KMS-11 (cell line): ENCODE data around the gene GRIP1.

Experiments
- H2AFZ ChIP-seq: fragments of 200-600 bp; sonication (generic); 2 replicates; pipeline ENCODE4 v1.6.1; 2016; ENCODE audit warnings: antibody characterized with exemption, mixed run types, low read depth
- H3K27ac ChIP-seq: fragments of 200-600 bp; sonication (generic); 2 replicates; pipeline ENCODE4 v1.6.1; 2016; ENCODE audit warnings: mild to moderate bottlenecking, mixed run types
- H3K27me3 ChIP-seq: fragments of 200-600 bp; sonication (generic); 2 replicates; pipeline ENCODE4 v1.6.1; 2017; ENCODE audit warnings: mild to moderate bottlenecking, low read depth, mixed run types, moderate library complexity; ENCODE audit not compliant: insufficient read depth
- H3K36me3 ChIP-seq: fragments of 200-600 bp; sonication (generic); 2 replicates; pipeline ENCODE4 v1.6.1; 2017; ENCODE audit warnings: mild to moderate bottlenecking, mixed run types; ENCODE audit not compliant: insufficient read depth
- H3K4me1 ChIP-seq: fragments of 200-600 bp; sonication (generic); 2 replicates; pipeline ENCODE4 v1.6.1; 2016; ENCODE audit warnings: mild to moderate bottlenecking, low read depth, mixed run types; ENCODE audit not compliant: poor library complexity, severe bottlenecking
- H3K4me2 ChIP-seq: fragments of 200-600 bp; sonication (generic); 2 replicates; pipeline ENCODE4 v1.7.0; 2016; ENCODE audit warnings: mild to moderate bottlenecking, mixed run types
- H3K4me3 ChIP-seq: fragments of 200-600 bp; sonication (generic); IDR thresholded peaks from 2 replicates; pipeline ENCODE4 v1.6.1; 2017; ENCODE audit warnings: low read depth, low read length, mixed read lengths; ENCODE audit not compliant: insufficient read depth
- H3K79me2 ChIP-seq: fragments of 200-600 bp; sonication (generic); 2 replicates; pipeline ENCODE4 v1.6.1; 2016; ENCODE audit warnings: low read depth, mixed run types; ENCODE audit not compliant: insufficient read depth
- H3K9ac ChIP-seq: fragments of 200-600 bp; sonication (generic); 2 replicates; pipeline ENCODE4 v1.6.1; 2016; ENCODE audit warnings: mild to moderate bottlenecking, mixed run types
- H4K20me1 ChIP-seq: fragments of 200-600 bp; sonication (generic); 2 replicates; pipeline ENCODE4 v1.6.1; 2016; ENCODE audit warnings: mild to moderate bottlenecking, mixed run types; ENCODE audit not compliant: insufficient read depth
- CTCF ChIP-seq: fragments of 200-600 bp; sonication (generic); conservative IDR thresholded peaks from 2 replicates; pipeline ENCODE4 v1.6.1; 2017; ENCODE audit warnings: low read depth, mild to moderate bottlenecking, antibody characterized with exemption, low read length, moderate library complexity, mixed read lengths

GRIP1 gene

DNA sequence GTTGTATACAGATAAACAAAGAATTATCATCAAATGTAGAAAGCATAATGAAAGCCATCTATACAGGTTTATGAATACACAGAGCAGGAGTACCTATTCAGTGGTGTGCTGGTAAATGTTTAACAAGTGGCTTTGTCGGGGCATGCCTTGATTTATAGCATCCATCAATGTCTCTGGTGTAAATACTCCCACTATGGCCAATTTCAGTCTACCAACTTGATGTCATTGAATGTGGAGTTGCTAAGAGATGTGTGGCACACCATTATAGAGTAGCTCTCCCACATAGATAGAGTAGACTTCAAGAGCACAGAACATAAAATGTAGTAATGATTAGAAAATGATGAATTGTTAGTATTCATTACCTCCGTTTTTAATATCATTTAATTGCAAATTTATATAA is 9.3 kb downstream of the GRIP1 start:
- H3K4me2 ChIP-seq, result no peak overlapping the region
- H3K9ac ChIP-seq, result no peak overlapping the region
- no peak overlapping the region for H2AFZ ChIP-seq
- no peaks in the 10 kb centered on the region for H3K79me2 ChIP-seq
- H3K4me1 ChIP-seq, result no peaks in the 10 kb centered on the region
- H3K4me3 ChIP-seq, result no peak overlapping the region
- no peaks in the 10 kb centered on the region for H4K20me1 ChIP-seq
- no peaks in the 10 kb centered on the region for H3K27me3 ChIP-seq
- TF ChIP-seq CTCF, result no peak
- H3K27ac ChIP-seq, result no peak overlapping the region
- H3K36me3 ChIP-seq, result no peaks in the 10 kb centered on the region

DNA sequence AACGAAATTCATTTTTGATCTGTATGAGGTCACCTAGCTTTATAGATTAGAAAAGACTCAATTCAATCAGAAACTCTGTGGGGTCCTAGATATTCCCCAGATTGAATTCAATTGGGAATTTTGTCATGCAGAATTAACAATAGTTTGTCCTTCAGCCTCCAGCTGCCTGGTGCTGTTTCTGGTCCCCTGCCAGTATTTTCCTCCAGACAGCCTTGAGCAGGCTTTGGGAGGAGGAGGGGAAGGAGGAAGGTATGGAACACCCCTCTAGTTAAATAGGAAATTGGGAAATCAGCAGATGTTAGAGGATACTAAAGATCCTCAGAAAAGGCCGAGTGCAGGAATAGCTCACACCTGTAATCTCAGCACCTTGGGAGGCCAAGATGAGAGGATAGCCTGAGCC is 10.6 kb downstream of the GRIP1 start:
- Histone ChIP-seq H3K9ac (no peak overlapping the region), H3K4me2 (no peak overlapping the region), H3K4me3 (no peak overlapping the region), H2AFZ (no peak overlapping the region), H3K79me2 (no peaks in the 10 kb centered on the region), H3K27me3 (no peaks in the 10 kb centered on the region), H3K36me3 (no peaks in the 10 kb centered on the region), H3K4me1 (no peaks in the 10 kb centered on the region), H4K20me1 (no peaks in the 10 kb centered on the region), H3K27ac (no peak overlapping the region)
- no peak for TF ChIP-seq CTCF

GRCh38 chr12:66667906-66668305 is 11.0 kb downstream of the GRIP1 start:
- H3K9ac ChIP-seq, result no peak overlapping the region
- H3K36me3 ChIP-seq, result no peaks in the 10 kb centered on the region
- no peak overlapping the region for H3K4me3 ChIP-seq
- no peak overlapping the region for H2AFZ ChIP-seq
- H3K27ac ChIP-seq, result no peak overlapping the region
- H3K4me2 ChIP-seq, result no peak overlapping the region
- no peaks in the 10 kb centered on the region for H3K4me1 ChIP-seq
- no peaks in the 10 kb centered on the region for H3K79me2 ChIP-seq
- H4K20me1 ChIP-seq, result no peaks in the 10 kb centered on the region
- H3K27me3 ChIP-seq, result no peaks in the 10 kb centered on the region
- no peak for TF ChIP-seq CTCF

DNA sequence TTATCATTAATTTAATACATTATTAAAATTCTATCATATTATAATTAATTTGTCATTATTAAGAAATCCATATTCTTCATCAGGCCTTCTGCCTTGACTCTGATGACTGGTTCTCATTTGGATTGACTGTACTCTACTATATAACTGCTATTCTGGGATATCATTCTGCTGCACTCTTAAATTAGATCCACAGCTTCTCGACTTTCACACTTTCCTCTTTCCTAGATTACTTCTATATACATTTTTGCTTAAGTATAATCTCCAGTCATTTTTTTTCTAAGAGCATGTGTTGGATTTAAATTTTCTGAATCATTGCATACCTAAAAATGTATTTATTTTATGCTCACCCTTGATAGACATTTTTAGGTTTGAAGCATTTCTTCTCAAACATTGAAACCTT is 12.4 kb downstream of the GRIP1 start:
- Histone ChIP-seq H3K79me2 (no peaks in the 10 kb centered on the region), H3K36me3 (no peaks in the 10 kb centered on the region), H3K27me3 (no peaks in the 10 kb centered on the region), H3K4me1 (no peaks in the 10 kb centered on the region), H4K20me1 (no peaks in the 10 kb centered on the region), H2AFZ (no peak overlapping the region), H3K4me2 (no peak overlapping the region), H3K4me3 (no peak overlapping the region), H3K27ac (no peak overlapping the region), H3K9ac (no peak overlapping the region)
- no peak for TF ChIP-seq CTCF
